GM12864 (cell line): Measurements from ENCODE around the gene ANKDD1A.
A peak's percentile ranks its signal among the peaks of the same experiment; 100 is the strongest.

Source experiments
- DNase-seq: peaks from one replicate; pipeline ENCODE4 v3.0.0-alpha.2; 2011; ENCODE audit warnings: low read depth
- H3K4me3 ChIP-seq: 2 replicates; pipeline ENCODE4 v1.5.1; 2011; ENCODE audit warnings: mild to moderate bottlenecking, low read depth, low read length, control low read depth
- CTCF ChIP-seq: IDR thresholded peaks from 2 replicates; pipeline ENCODE4 v1.5.1; 2011; ENCODE audit warnings: low read depth, mild to moderate bottlenecking, moderate library complexity, low read length, control low read depth, inconsistent platforms; ENCODE audit errors: missing control alignments

Gene ANKDD1A

GRCh38 chr15:64869501-64869900 is 42.2 kb upstream of the ANKDD1A start:
- DNase-seq: no peak
- no peak overlapping the region for H3K4me3 ChIP-seq
- no peak for TF ChIP-seq CTCF

GRCh38 chr15:64870353-64870752 is 41.3 kb upstream of the ANKDD1A start:
- DNase-seq: no peak
- no peak for TF ChIP-seq CTCF
- H3K4me3 ChIP-seq: no peak overlapping the region

GRCh38 chr15:64875641-64876223 is 36.0 kb upstream of the ANKDD1A start:
- no peak for TF ChIP-seq CTCF
- H3K4me3 ChIP-seq: no peak overlapping the region
- DNase-seq: no peak

GRCh38 chr15:64877435-64877834 is 34.3 kb upstream of the ANKDD1A start:
- no peak overlapping the region for H3K4me3 ChIP-seq
- no peak for DNase-seq
- TF ChIP-seq CTCF: no peak

- TF ChIP-seq CTCF: no peak
- DNase-seq: no peak
- no peak overlapping the region for H3K4me3 ChIP-seq
Measured at GRCh38 chr15:64878705-64879104, 33.0 kb upstream of the ANKDD1A start.

- peak; percentile 64 for DNase-seq
- TF ChIP-seq CTCF: no peak
- H3K4me3 ChIP-seq: no peak overlapping the region
Measured at GRCh38 chr15:64883100-64883581, 28.6 kb upstream of the ANKDD1A start.

- DNase-seq: no peak
Measured at GRCh38 chr15:64883997-64884511, 27.6 kb upstream of the ANKDD1A start.

More at GRCh38 chr15:64883997-64884511, 27.6 kb upstream of the ANKDD1A start:
- H3K4me3 ChIP-seq: no peak overlapping the region
- TF ChIP-seq CTCF: no peak
